HepG2 (cell line): Measurements from ENCODE around the gene KCTD1.

Source experiments
- CHD4 ChIP-seq: fragments of 200-600 bp; sonication (generic); IDR thresholded peaks from 2 replicates; pipeline ENCODE4 v1.7.0; 2017; ENCODE audit warnings: mild to moderate bottlenecking, low read length, borderline replicate concordance
- GATAD1 ChIP-seq: IDR thresholded peaks from 2 replicates; pipeline ENCODE4 v1.6.1; 2016; ENCODE audit warnings: missing genetic modification reagents, missing compliant biosample characterization
- HOXA5 ChIP-seq: sonication (generic); formaldehyde crosslinking; IDR thresholded peaks from 2 replicates; pipeline ENCODE4 v1.4.0; 2020; ENCODE audit warnings: missing genetic modification reagents
- SMAD1 ChIP-seq: sonication (generic); formaldehyde crosslinking; IDR thresholded peaks from 2 replicates; pipeline ENCODE4 v1.4.0; 2020; ENCODE audit warnings: missing genetic modification reagents, low read depth, mild to moderate bottlenecking, borderline replicate concordance
- ZC3H13 ChIP-seq: sonication (generic); formaldehyde crosslinking; IDR thresholded peaks from 2 replicates; pipeline ENCODE4 v1.8.1; 2023; ENCODE audit warnings: mild to moderate bottlenecking, missing genetic modification reagents, moderate library complexity
- ZNF10 ChIP-seq: sonication (generic); formaldehyde crosslinking; IDR thresholded peaks from 2 replicates; pipeline ENCODE4 v1.4.0; 2020; ENCODE audit warnings: mild to moderate bottlenecking, low read depth, missing genetic modification reagents, borderline replicate concordance
- ZNF292 ChIP-seq: sonication (generic); formaldehyde crosslinking; IDR thresholded peaks from 2 replicates; pipeline ENCODE4 v1.8.1; 2022; ENCODE audit warnings: mild to moderate bottlenecking, low read depth, missing genetic modification reagents, borderline replicate concordance
- TF ChIP-seq, protein P1 (sequence below): sonication (generic); formaldehyde crosslinking; IDR thresholded peaks from 2 replicates; pipeline ENCODE4 v1.4.0; 2020; ENCODE audit warnings: missing genetic modification reagents

DNA sequence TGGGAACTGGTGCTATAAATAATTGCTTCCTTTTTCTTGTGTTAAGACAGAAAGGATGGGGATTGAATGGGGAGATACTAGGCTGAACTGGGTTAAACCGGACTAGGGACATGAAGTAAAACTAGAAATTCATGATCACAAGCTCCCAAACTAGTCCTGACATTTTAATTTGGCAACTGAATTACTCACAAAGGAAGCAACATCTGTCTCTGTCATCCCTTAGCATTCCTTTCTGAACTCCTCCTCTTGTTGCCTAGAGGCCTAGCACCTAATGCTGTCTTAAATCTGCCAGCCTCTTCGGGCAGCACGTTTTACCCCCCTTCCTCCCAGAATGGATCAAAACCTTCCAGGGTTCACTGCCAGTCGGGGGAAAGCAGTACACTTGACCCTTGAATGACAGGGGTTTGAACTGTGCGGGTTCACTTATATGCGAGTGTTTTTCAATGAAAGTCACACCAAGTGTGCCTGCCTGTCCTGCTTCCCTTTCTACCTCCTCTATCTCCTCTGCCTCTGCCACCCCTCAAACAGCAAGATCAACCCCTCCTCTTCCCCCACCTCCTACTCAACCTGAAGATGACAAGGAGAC, 8.2 kb downstream of the KCTD1 start:
- TF ChIP-seq ZNF292 (no peak), ZNF10 (CRISPR knock-in tag) (no peak), ZC3H13 (CRISPR knock-in tag) (no peak), GATAD1 (no peak), HOXA5 (CRISPR knock-in tag) (no peak), CHD4 (no peak), SMAD1 (no peak)
- TF ChIP-seq, protein P1, sequence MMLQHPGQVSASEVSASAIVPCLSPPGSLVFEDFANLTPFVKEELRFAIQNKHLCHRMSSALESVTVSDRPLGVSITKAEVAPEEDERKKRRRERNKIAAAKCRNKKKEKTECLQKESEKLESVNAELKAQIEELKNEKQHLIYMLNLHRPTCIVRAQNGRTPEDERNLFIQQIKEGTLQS (CRISPR knock-in tag): no peak
